PC-3 (cell line): ENCODE results near the gene ESYT3.

Experiments
- CTCF ChIP-seq: fragments of 300-600 bp; sonication (generic); conservative IDR thresholded peaks from 2 replicates; pipeline ENCODE4 v1.5.1; 2017; ENCODE audit warnings: antibody characterized with exemption, low read depth, mild to moderate bottlenecking, low read length
- EZH2 ChIP-seq: fragments of 300-600 bp; sonication (generic); IDR thresholded peaks from one replicate; pipeline ENCODE4 v1.6.1; 2017; ENCODE audit warnings: antibody characterized with exemption, mild to moderate bottlenecking, low read length; ENCODE audit not compliant: unreplicated experiment
- EZH2phosphoT487 ChIP-seq: fragments of 300-600 bp; sonication (generic); IDR thresholded peaks from 2 replicates; pipeline ENCODE4 v1.6.1; 2018; ENCODE audit warnings: mild to moderate bottlenecking, antibody characterized with exemption, low read length, borderline replicate concordance

GRCh38 chr3:138437281-138437680 lies 2.9 kb downstream of the ESYT3 start:
- TF ChIP-seq CTCF: no peak
- TF ChIP-seq EZH2: no peak
- TF ChIP-seq EZH2phosphoT487: no peak
